Gastrocnemius medialis (tissue), 4 donors: ENCODE results near the gene ABCB8. TPM values are rescaled to one million over a fixed set of nuclear protein-coding genes. Genes with fewer than 3 reads are reported as not detected.

Experiments used
- ATAC-seq, 2 donors: fragments of 150-250 bp; one replicate each; pipeline ENCODE4 v1.9.1; 2016
- DNase-seq, 2 donors: peaks; one replicate each; pipeline ENCODE4 v3.0.0-alpha.2; 2019
- H3K27ac ChIP-seq, 4 donors: fragments of 200-600 bp; sonication (generic); 1 replicate in 1 of 4; 2 replicates in 3 of 4; pipeline ENCODE4 v1.5.1; 2016 to 2018; ENCODE audit warnings: mild to moderate bottlenecking in 2 of 4, moderate library complexity in 1 of 4
- H3K27me3 ChIP-seq, 3 donors: fragments of 200-600 bp; sonication (generic) in 2 of 3; 1 replicate in 1 of 3; 2 replicates in 2 of 3; pipeline versions ENCODE4 v1.5.1 to v1.6.0; 2016 to 2019; ENCODE audit warnings: mild to moderate bottlenecking in 1 of 3, moderate library complexity in 1 of 3
- H3K36me3 ChIP-seq, 2 donors: fragments of 200-600 bp; sonication (generic) in 1 of 2; one replicate each; pipeline ENCODE4 v1.5.1; 2017 to 2018
- H3K4me1 ChIP-seq, 2 donors: fragments of 200-600 bp; sonication (generic) in 1 of 2; one replicate each; pipeline ENCODE4 v1.5.1; 2016 to 2017; ENCODE audit warnings: mild to moderate bottlenecking in 2 of 2
- H3K4me3 ChIP-seq, 4 donors: fragments of 200-600 bp; sonication (generic) in 3 of 4; 1 replicate in 1 of 4; 2 replicates in 3 of 4; pipeline ENCODE4 v1.5.1; 2016 to 2019; ENCODE audit warnings: mild to moderate bottlenecking in 2 of 4
- H3K9me3 ChIP-seq, 3 donors: fragments of 200-600 bp; sonication (generic) in 2 of 3; 1 replicate in 1 of 3; 2 replicates in 2 of 3; pipeline ENCODE4 v1.5.1; 2016 to 2019
- CTCF ChIP-seq, 5 experiments: fragments of 450-650 bp in 3 of 5; fragments of 200-600 bp in 2 of 5; sonication (generic) in 2 of 5; IDR thresholded peaks in 4 of 5; conservative IDR thresholded peaks in 1 of 5; 1 replicate in 4 of 5; 2 replicates in 1 of 5; pipeline ENCODE4 v1.5.1; 2016 to 2019; ENCODE audit warnings: antibody characterized with exemption in 5 of 5, mild to moderate bottlenecking in 3 of 5, moderate library complexity in 3 of 5
- POLR2A ChIP-seq, 2 donors: fragments of 450-650 bp; IDR thresholded peaks; one replicate each; pipeline ENCODE4 v1.6.1; 2017; ENCODE audit warnings: antibody characterized with exemption in 2 of 2, mild to moderate bottlenecking in 2 of 2, moderate library complexity in 2 of 2
- in situ Hi-C, 4 donors: fragments of 200-750 bp; cut with MboI; loops; one replicate each; pipeline versions ENCODE4 v1.15.0 to v1.8.0; 2017; ENCODE audit warnings: low sequenced_read_pairs in 4 of 4
- intact Hi-C: fragments of 100-400 bp; cut with DNase I; formaldehyde crosslinking; loops from one replicate; pipeline ENCODE4 v1.15.1; 2023; ENCODE audit warnings: low total_unique reads
- total RNA-seq, 4 donors: library from RNA; depleted of rRNA; stranded (reverse); fragments of >200 nt; gene quantifications; one replicate each; pipeline versions ENCODE4 v1.1.0 to v1.2.3, GENCODE V29; 2016

ABCB8 gene
- total RNA-seq, 4 donors from 2014 or later, result 10.4 to 25.7 (median 16.2) TPM

- H3K4me1 ChIP-seq, result peaks cover 5 to 11% of the 10 kb centered on the region in 2 donors
- no peaks in the 10 kb centered on the region for H3K9me3 ChIP-seq
- in situ Hi-C loops (no loop called here), intact Hi-C loops (no loop called here)
- peaks cover 0 to 4% of the 10 kb centered on the region in 2 donors for H3K36me3 ChIP-seq
- no peaks in the 10 kb centered on the region for H3K27me3 ChIP-seq
- ATAC-seq (no peak), DNase-seq (no peak)
- H3K27ac ChIP-seq, result no peak overlapping the region
- TF ChIP-seq POLR2A (IDR thresholded peaks at IDR 0.05) (no peak), CTCF (IDR thresholded peaks at IDR 0.05 in 4 of 5, conservative IDR thresholded peaks at IDR 0.05 in 1 of 5) (no peak)
- H3K4me3 ChIP-seq, result no peak overlapping the region
Measured at GRCh38 chr7:151095123-151095797, 67.0 kb downstream of the ABCB8 start.

GRCh38 chr7:151095828-151096475 is 67.7 kb downstream of the ABCB8 start:
- no peak for TF ChIP-seq POLR2A (IDR thresholded peaks at IDR 0.05)
- no peak for TF ChIP-seq CTCF (IDR thresholded peaks at IDR 0.05 in 4 of 5, conservative IDR thresholded peaks at IDR 0.05 in 1 of 5)
- Histone ChIP-seq H3K9me3 (no peaks in the 10 kb centered on the region), H3K4me3 (no peak overlapping the region), H3K27me3 (no peaks in the 10 kb centered on the region), H3K4me1 (peaks cover 4 to 12% of the 10 kb centered on the region in 2 donors), H3K36me3 (peaks cover 0 to 4% of the 10 kb centered on the region in 2 donors), H3K27ac (no peak overlapping the region)
- in situ Hi-C loops (no loop called here), intact Hi-C loops (no loop called here)
- ATAC-seq (no peak), DNase-seq (no peak)

Other genes starting within 250 kb of the ABCB8 start
- gene TMEM176B, start 228.1 kb upstream of the ABCB8 start, total RNA-seq, result 1 to 10 TPM; 5.8 to 9.6 (median 7.6) TPM
- 10 to 100 TPM in 1 of 4 donors, 1 to 10 TPM in 3; 5.2 to 12.9 (median 8.9) TPM for gene TMEM176A, start 227.7 kb upstream of the ABCB8 start, total RNA-seq
- gene AOC1, start 175.9 kb upstream of the ABCB8 start, total RNA-seq, result 1 to 10 TPM in 1 of 4 donors, not detected in 3; 1.6 TPM
- under 1 TPM in 3 of 4 donors, not detected in 1; 0.19 to 1.00 (median 0.46) TPM for gene KCNH2, start 50.1 kb upstream of the ABCB8 start, total RNA-seq
- 10 to 100 TPM in 1 of 4 donors, 1 to 10 TPM in 3; 1.4 to 10.8 (median 4.2) TPM for gene NOS3, start 37.4 kb upstream of the ABCB8 start, total RNA-seq
- gene ATG9B, start 4.0 kb upstream of the ABCB8 start, total RNA-seq, result under 1 TPM in 1 of 4 donors, not detected in 3; 0.31 TPM
- gene ASIC3, start 20.1 kb downstream of the ABCB8 start, total RNA-seq, result 10 to 100 TPM in 1 of 4 donors, 1 to 10 TPM in 2, under 1 TPM in 1; 0.72 to 11.0 (median 2.5) TPM
- gene CDK5, start 29.4 kb downstream of the ABCB8 start, total RNA-seq, result 10 to 100 TPM in 1 of 4 donors, 1 to 10 TPM in 3; 3.7 to 10.7 (median 5.9) TPM
- 10 to 100 TPM; 27.5 to 39.6 (median 33.0) TPM for gene SLC4A2, start 31.1 kb downstream of the ABCB8 start, total RNA-seq
- 100 to 1,000 TPM; 108 to 181 (median 141) TPM for gene FASTK, start 52.4 kb downstream of the ABCB8 start, total RNA-seq
- gene TMUB1, start 55.0 kb downstream of the ABCB8 start, total RNA-seq, result 100 to 1,000 TPM in 2 of 4 donors, 10 to 100 TPM in 2; 55.5 to 137 (median 97.4) TPM
- 10 to 100 TPM; 31.1 to 65.3 (median 36.3) TPM for gene AGAP3, start 58.0 kb downstream of the ABCB8 start, total RNA-seq
- gene GBX1, start 139.2 kb downstream of the ABCB8 start, total RNA-seq, result under 1 TPM in 1 of 4 donors, not detected in 3; 0.58 TPM
- 10 to 100 TPM; 17.1 to 24.8 (median 21.6) TPM for gene ASB10, start 158.8 kb downstream of the ABCB8 start, total RNA-seq
- gene H2BK1, start 182.0 kb downstream of the ABCB8 start, total RNA-seq, result not detected
- 100 to 1,000 TPM in 1 of 4 donors, 10 to 100 TPM in 3; 73.3 to 119 (median 96.3) TPM for gene ABCF2, start 198.8 kb downstream of the ABCB8 start, total RNA-seq
- gene CHPF2, start 204.0 kb downstream of the ABCB8 start, total RNA-seq, result 10 to 100 TPM; 11.1 to 16.1 (median 14.1) TPM
- gene SMARCD3, start 220.2 kb downstream of the ABCB8 start, total RNA-seq, result 100 to 1,000 TPM in 1 of 4 donors, 10 to 100 TPM in 3; 41.8 to 103 (median 75.4) TPM